K562 (cell line): ENCODE data around the gene FNBP1. TPM values are rescaled to one million over a fixed set of nuclear protein-coding genes. Genes with fewer than 3 reads are reported as not detected.

Source experiments
- ATAC-seq: fragments of 200-7000 bp; cut with Tn5 transposase; 3 replicates; pipeline ENCODE4 v1.9.1; 2020; ENCODE audit warnings: moderate library complexity
- BruUV-seq: library from RNA; stranded (reverse); fragments of 400-500 nt; replicated peaks from 2 replicates; lab custom pipeline; 2021; lab: Mats Ljungman, UMichigan
- CTCF ChIA-PET: fragments of 300-600 bp; formaldehyde crosslinking; extraction: SDS; loops from one replicate; lab custom pipeline; 2021; ENCODE audit warnings: low intra/inter-chr PET ratio; lab: Yijun Ruan, JAX
- POLR2A ChIA-PET: fragments of 300-600, 350-650 bp; sonication (Branson Sonifier 250); formaldehyde crosslinking; extraction: SDS; loops from one replicate; lab custom pipeline; 2021; ENCODE audit warnings: antibody characterized with exemption, inconsistent platforms; lab: Yijun Ruan, JAX
- DNase-seq, 4 experiments: peaks; one replicate each; pipeline versions ENCODE4 v3.0.0 to v3.0.0-alpha.2; 2011 to 2018; ENCODE audit warnings: low spot score in 3 of 4, mixed read lengths in 3 of 4; ENCODE audit errors: extremely low read depth in 1 of 4
- FAIRE-seq: peaks from 2 replicates; lab custom pipeline; 2011; peaks lifted over from hg19 to GRCh38; lab: Jason Lieb, UNC
- H2AFZ ChIP-seq: 2 replicates; pipeline ENCODE4 v1.6.0; 2011; ENCODE audit warnings: low read depth, low read length, control low read depth, inconsistent platforms
- H3K27ac ChIP-seq: fragments of 200-600 bp; 3 replicates; pipeline ENCODE4 v1.8.0; 2011; ENCODE audit warnings: low read depth, mild to moderate bottlenecking, control low read depth, inconsistent platforms, low read length, moderate library complexity, mixed read lengths; ENCODE audit errors: extremely low read depth
- H3K27me3 ChIP-seq, 2 experiments: fragments of 300-600 bp in 1 of 2; 2 replicates in 1 of 2; 3 replicates in 1 of 2; pipeline versions ENCODE4 v1.6.0 to v1.8.0; 2011; ENCODE audit warnings: inconsistent platforms in 2 of 2, low read length in 2 of 2, mild to moderate bottlenecking in 1 of 2, mixed read lengths in 1 of 2, moderate library complexity in 1 of 2; ENCODE audit not compliant: control insufficient read depth in 2 of 2, insufficient read depth in 2 of 2
- H3K36me3 ChIP-seq: fragments of 300-600 bp; 3 replicates; pipeline ENCODE4 v1.8.0; 2011; ENCODE audit warnings: mild to moderate bottlenecking, low read length, inconsistent platforms; ENCODE audit not compliant: control insufficient read depth, insufficient read depth
- H3K4me1 ChIP-seq, 2 experiments: fragments of 200-600 bp in 1 of 2; replicated peaks in 1 of 2; 2 replicates in 1 of 2; 3 replicates in 1 of 2; pipeline versions ENCODE4 v1.5.1 to v1.8.0; 2011; ENCODE audit warnings: inconsistent platforms in 2 of 2, low read length in 2 of 2, mild to moderate bottlenecking in 1 of 2, mixed read lengths in 1 of 2, moderate library complexity in 1 of 2; ENCODE audit not compliant: control insufficient read depth in 2 of 2, insufficient read depth in 2 of 2
- H3K4me2 ChIP-seq: 2 replicates; pipeline ENCODE4 v1.6.1; 2011; ENCODE audit warnings: low read length, control low read depth, inconsistent platforms, mixed read lengths; ENCODE audit not compliant: insufficient read depth
- H3K4me3 ChIP-seq: fragments of 200-600 bp; sonication (generic), shearing (Covaris generic); 2 replicates; pipeline ENCODE4 v1.5.1; 2016; ENCODE audit warnings: control low read depth, inconsistent platforms
- H3K79me2 ChIP-seq: fragments of 200-600 bp; 3 replicates; pipeline ENCODE4 v1.8.0; 2011; ENCODE audit warnings: low read length, inconsistent platforms; ENCODE audit not compliant: control insufficient read depth, insufficient read depth
- H3K9ac ChIP-seq, 2 experiments: 2 replicates each; pipeline versions ENCODE4 v1.6.0 to v1.6.1; 2011; ENCODE audit warnings: low read depth in 2 of 2, low read length in 2 of 2, control low read depth in 1 of 2, inconsistent platforms in 1 of 2, mild to moderate bottlenecking in 1 of 2, mixed read lengths in 1 of 2; ENCODE audit not compliant: insufficient read depth in 1 of 2
- H3K9me1 ChIP-seq: one replicate; pipeline ENCODE4 v1.6.0; 2011; ENCODE audit warnings: inconsistent platforms, mild to moderate bottlenecking, low read length, moderate library complexity; ENCODE audit not compliant: control insufficient read depth, insufficient read depth
- H3K9me3 ChIP-seq: replicated peaks from 2 replicates; pipeline ENCODE4 v1.5.1; 2011; ENCODE audit warnings: low read depth, low read length, inconsistent platforms; ENCODE audit not compliant: control insufficient read depth, insufficient read depth
- H4K20me1 ChIP-seq: replicated peaks from 2 replicates; pipeline ENCODE4 v1.6.1; 2011; ENCODE audit warnings: low read length, inconsistent platforms, mixed read lengths; ENCODE audit not compliant: control insufficient read depth, insufficient read depth
- ADNP ChIP-seq: fragments of 200-800 bp; sonication (Bioruptor generic); IDR thresholded peaks from 2 replicates; pipeline ENCODE4 v1.6.1; 2016; ENCODE audit warnings: missing genetic modification characterization, missing compliant biosample characterization
- CBFA2T2 ChIP-seq: fragments of 450-650 bp; conservative IDR thresholded peaks from 2 replicates; pipeline ENCODE4 v1.6.1; 2017; ENCODE audit warnings: mild to moderate bottlenecking
- CCAR2 ChIP-seq: fragments of 200-400 bp; formaldehyde crosslinking; IDR thresholded peaks from 2 replicates; pipeline ENCODE4 v1.6.1; 2017; ENCODE audit warnings: mild to moderate bottlenecking, low read depth, low read length
- CHD2 ChIP-seq: IDR thresholded peaks from 2 replicates; pipeline ENCODE4 v1.6.1; 2011; ENCODE audit warnings: low read depth, low read length
- DMBX1 ChIP-seq: fragments of 250-450 bp; sonication (Bioruptor Pico); IDR thresholded peaks from 2 replicates; pipeline ENCODE4 v1.8.0; 2022; ENCODE audit warnings: inconsistent platforms, mild to moderate bottlenecking, moderate library complexity, borderline replicate concordance
- ETS2 ChIP-seq: IDR thresholded peaks from 2 replicates; pipeline ENCODE4 v1.6.1; 2016; ENCODE audit warnings: borderline replicate concordance, missing genetic modification characterization, mild to moderate bottlenecking, moderate library complexity, missing compliant biosample characterization; ENCODE audit not compliant: poor library complexity, severe bottlenecking
- ETV1 ChIP-seq: fragments of 450-650 bp; conservative IDR thresholded peaks from 2 replicates; pipeline ENCODE4 v1.6.1; 2016; ENCODE audit warnings: missing genetic modification characterization, control low read depth, low read depth, missing compliant biosample characterization
- FOXA1 ChIP-seq: fragments of 450-650 bp; IDR thresholded peaks from 2 replicates; pipeline ENCODE4 v1.6.1; 2016; ENCODE audit warnings: mild to moderate bottlenecking, borderline replicate concordance
- KDM5B ChIP-seq: fragments of 200-600 bp; sonication (generic); IDR thresholded peaks from 2 replicates; pipeline ENCODE4 v1.6.1; 2012; ENCODE audit warnings: low read depth, mild to moderate bottlenecking, moderate library complexity, low read length, control low read depth, inconsistent platforms; ENCODE audit not compliant: insufficient replicate concordance
- MEIS2 ChIP-seq: fragments of 450-650 bp; IDR thresholded peaks from 2 replicates; pipeline ENCODE4 v1.6.1; 2014; ENCODE audit warnings: mild to moderate bottlenecking; ENCODE audit not compliant: partially characterized antibody
- POLR2A ChIP-seq: fragments of 450-650 bp; conservative IDR thresholded peaks from 2 replicates; pipeline ENCODE4 v1.6.1; 2016
- SREBF1 ChIP-seq: fragments of 150-350 bp; IDR thresholded peaks from 2 replicates; pipeline ENCODE4 v1.6.1; 2014; ENCODE audit warnings: antibody characterized with exemption, low read depth, low read length, borderline replicate concordance
- TRIM28 ChIP-seq: fragments of 450-650 bp; IDR thresholded peaks from 2 replicates; pipeline ENCODE4 v1.6.1; 2017
- ZBED1 ChIP-seq: IDR thresholded peaks from 2 replicates; pipeline ENCODE4 v1.6.1; 2014
- ZBTB1 ChIP-seq: sonication (generic); formaldehyde crosslinking; IDR thresholded peaks from 2 replicates; pipeline ENCODE4 v1.8.1; 2023; ENCODE audit warnings: missing genetic modification reagents, low read depth, mild to moderate bottlenecking, borderline replicate concordance
- ZFX ChIP-seq: sonication (generic); formaldehyde crosslinking; IDR thresholded peaks from 2 replicates; pipeline ENCODE4 v1.8.0; 2022; ENCODE audit warnings: mild to moderate bottlenecking, missing genetic modification reagents, moderate library complexity
- ZNF589 ChIP-seq: fragments of 200-800 bp; sonication (Bioruptor generic); IDR thresholded peaks from 2 replicates; pipeline ENCODE4 v1.6.1; 2016; ENCODE audit warnings: low read depth, missing genetic modification characterization, missing compliant biosample characterization
- WGBS: fragments of 100-300 bp; shearing (Covaris generic); methylation state at CpG from one replicate; pipeline ENCODE4 v1.1.6; 2016; ENCODE audit warnings: low coverage, mixed read lengths; ENCODE audit not compliant: insufficient coverage; ENCODE audit errors: missing lambda C conversion rate; 5-methylcytosine and 5-hydroxymethylcytosine counted together
- in situ Hi-C: fragments of 300-500 bp; cut with MboI; formaldehyde crosslinking; loops from 4 replicates; pipeline ENCODE4 v1.15.0; 2018; ENCODE audit warnings: inconsistent platforms, mixed read lengths
- intact Hi-C: fragments of 100-400 bp; cut with micrococcal nuclease; formaldehyde crosslinking; loops from 2 replicates; pipeline ENCODE4 v1.14.2; 2022
- polyA plus RNA-seq, 8 experiments: library from polyadenylated mRNA; depleted of rRNA in 4 of 8; stranded (reverse) in 5 of 8; unstranded in 3 of 8; fragments of >200 nt; fragmentation: Nextera tagmentation in 2 of 8; fragmentation: Illumina TruSeq in 1 of 8; extraction: Ambion mirVana in 2 of 8; extraction: Trizol in 1 of 8; gene quantifications; 2 replicates each; pipeline versions ENCODE4 v1.2.1 to v1.2.3, GENCODE V29; 2011 to 2014; ENCODE audit warnings: inconsistent platforms in 1 of 8, missing spikeins in 1 of 8
- total RNA-seq, 7 experiments: library from RNA; depleted of rRNA in 6 of 7; stranded (reverse); fragments of >200 nt in 6 of 7; fragmentation: Illumina TruSeq in 2 of 7; extraction: Trizol in 2 of 7; gene quantifications; 2 replicates each; pipeline versions ENCODE4 v1.2.1 to v1.2.3, GENCODE V29; 2011 to 2021; ENCODE audit warnings: low replicate concordance in 1 of 7
- TF ChIP-seq, protein P1 (sequence below): fragments of 250-450 bp; sonication (Bioruptor Pico); IDR thresholded peaks from 2 replicates; pipeline ENCODE4 v1.4.0; 2020; ENCODE audit warnings: borderline replicate concordance
- TF ChIP-seq, protein P2 (sequence below), 2 experiments: IDR thresholded peaks in 1 of 2; conservative IDR thresholded peaks in 1 of 2; 2 replicates each; pipeline ENCODE4 v1.6.1; 2016; ENCODE audit warnings: low read depth in 2 of 2, mild to moderate bottlenecking in 1 of 2, missing compliant biosample characterization in 1 of 2, missing genetic modification characterization in 1 of 2, moderate library complexity in 1 of 2

The FNBP1 gene
- total and polyA plus RNA-seq, 9 of the 15 experiments (the other 6 are each of a cell fraction or from before 2014, with no cell fraction given): 1.8 to 14.9 (median 7.6) TPM

DNA sequence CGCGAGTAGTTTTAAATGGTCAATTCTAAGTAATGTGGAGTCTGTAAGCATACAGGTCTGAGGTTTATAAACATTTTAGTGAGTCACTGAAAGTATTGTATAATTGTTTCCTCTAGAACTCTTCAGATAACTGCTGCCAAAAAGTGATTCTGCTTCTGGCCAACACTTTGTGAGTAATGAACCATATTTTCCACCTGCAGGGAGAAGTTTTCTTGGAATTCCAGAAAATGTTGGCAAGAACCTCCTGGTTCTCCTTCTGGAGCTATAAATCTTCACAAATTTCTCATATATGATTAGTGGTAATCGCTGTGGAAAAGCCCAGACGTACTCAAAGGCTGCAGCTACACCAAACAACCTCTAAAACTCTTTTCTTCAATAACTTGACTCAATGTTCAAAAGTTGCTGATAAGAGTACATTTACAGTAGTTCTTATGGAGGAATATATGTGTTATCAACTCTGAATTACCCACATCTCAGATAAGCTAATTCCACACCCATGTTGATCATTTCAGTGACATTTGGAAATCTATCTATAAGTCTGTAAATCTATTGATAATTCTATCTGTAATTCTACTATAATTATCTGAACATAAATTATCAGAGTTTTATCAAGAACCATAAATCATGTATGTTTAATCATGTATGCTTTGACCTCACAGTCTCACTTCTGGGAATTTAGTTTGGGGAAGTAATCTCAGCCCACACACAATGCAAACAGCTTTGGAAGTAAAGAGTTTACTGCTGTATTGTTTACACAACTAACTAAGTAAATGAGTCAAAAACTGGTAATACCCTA lies 74.1 kb downstream of the FNBP1 start:
- H2AFZ ChIP-seq: no peak overlapping the region
- H3K9me3 ChIP-seq: no peaks in the 10 kb centered on the region
- POLR2A ChIA-PET: interaction anchor here (1.2 to 1.8 kb wide), 4 partner anchors 10 to 27 kb away, joined by 3 to 7 read pairs (median 4); no protein-coding TSS in a partner anchor
- no peak for FAIRE-seq
- no peak overlapping the region for H3K27ac ChIP-seq
- no peaks in the 10 kb centered on the region for H3K79me2 ChIP-seq
- no peak overlapping the region for H3K9ac ChIP-seq
- no peak for ATAC-seq
- no peaks in the 10 kb centered on the region for H3K27me3 ChIP-seq
- no TSS peak for BruUV-seq
- peaks cover 0 to 6% of the 10 kb centered on the region in 2 experiments; a peak in 3 of 5 replicates for H3K4me1 ChIP-seq
- H3K36me3 ChIP-seq: no peaks in the 10 kb centered on the region
- DNase-seq: peak in 1 of 4 experiments; percentile 11
- in situ Hi-C loops: no loop called here
- H3K4me2 ChIP-seq: no peak overlapping the region
- H3K9me1 ChIP-seq: no peaks in the 10 kb centered on the region
- H3K4me3 ChIP-seq: no peak overlapping the region
- CTCF ChIA-PET: interaction anchor here (0.6 to 0.7 kb wide), 2 partner anchors 18 to 105 kb away, joined by 3 read pairs; no protein-coding TSS in a partner anchor
- no peaks in the 10 kb centered on the region for H4K20me1 ChIP-seq
- intact Hi-C loops: no loop called here
- whole genome bisulfite sequencing: 4% methylated on average over 4 of the region's 4 CpGs
- no peak for TF ChIP-seq CHD2
- TF ChIP-seq, protein P1, sequence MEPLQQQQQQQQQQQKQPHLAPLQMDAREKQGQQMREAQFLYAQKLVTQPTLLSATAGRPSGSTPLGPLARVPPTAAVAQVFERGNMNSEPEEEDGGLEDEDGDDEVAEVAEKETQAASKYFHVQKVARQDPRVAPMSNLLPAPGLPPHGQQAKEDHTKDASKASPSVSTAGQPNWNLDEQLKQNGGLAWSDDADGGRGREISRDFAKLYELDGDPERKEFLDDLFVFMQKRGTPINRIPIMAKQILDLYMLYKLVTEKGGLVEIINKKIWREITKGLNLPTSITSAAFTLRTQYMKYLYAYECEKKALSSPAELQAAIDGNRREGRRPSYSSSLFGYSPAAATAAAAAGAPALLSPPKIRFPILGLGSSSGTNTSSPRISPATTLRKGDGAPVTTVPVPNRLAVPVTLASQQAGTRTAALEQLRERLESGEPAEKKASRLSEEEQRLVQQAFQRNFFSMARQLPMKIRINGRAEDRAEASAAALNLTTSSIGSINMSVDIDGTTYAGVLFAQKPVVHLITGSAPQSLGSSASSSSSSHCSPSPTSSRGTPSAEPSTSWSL: no peak
- no peak for TF ChIP-seq POLR2A
- no peak for TF ChIP-seq FOXA1
- TF ChIP-seq CBFA2T2: no peak
- peak; percentile 94 for TF ChIP-seq MEIS2
- no peak for TF ChIP-seq ADNP (tag)
- TF ChIP-seq ZBED1: no peak
- no peak for TF ChIP-seq CCAR2
- no peak for TF ChIP-seq SREBF1
- TF ChIP-seq, protein P2, sequence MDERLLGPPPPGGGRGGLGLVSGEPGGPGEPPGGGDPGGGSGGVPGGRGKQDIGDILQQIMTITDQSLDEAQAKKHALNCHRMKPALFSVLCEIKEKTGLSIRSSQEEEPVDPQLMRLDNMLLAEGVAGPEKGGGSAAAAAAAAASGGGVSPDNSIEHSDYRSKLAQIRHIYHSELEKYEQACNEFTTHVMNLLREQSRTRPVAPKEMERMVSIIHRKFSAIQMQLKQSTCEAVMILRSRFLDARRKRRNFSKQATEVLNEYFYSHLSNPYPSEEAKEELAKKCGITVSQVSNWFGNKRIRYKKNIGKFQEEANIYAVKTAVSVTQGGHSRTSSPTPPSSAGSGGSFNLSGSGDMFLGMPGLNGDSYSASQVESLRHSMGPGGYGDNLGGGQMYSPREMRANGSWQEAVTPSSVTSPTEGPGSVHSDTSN (CRISPR knock-in tag; IDR thresholded peaks at IDR 0.05; ENCODE audit: low read depth): no peak
- TF ChIP-seq, protein P2 (tag; conservative IDR thresholded peaks at IDR 0.05; ENCODE audit: low read depth): peak; percentile 81
- no peak for TF ChIP-seq ETV1 (tag)
- TF ChIP-seq TRIM28: no peak
- TF ChIP-seq ZBTB1 (CRISPR knock-in tag): no peak
- no peak for TF ChIP-seq KDM5B
- 0 out of 2 replicates have a peak, but pooled peaks have one; percentile 24 for TF ChIP-seq ZNF589 (CRISPR knock-in tag)
- TF ChIP-seq DMBX1 (CRISPR knock-in tag): no peak
- TF ChIP-seq ZFX (CRISPR knock-in tag): no peak
- TF ChIP-seq ETS2 (tag): no peak
